Endothelial cell of umbilical vein (primary cell): ENCODE results near the gene PIK3C2G. TPM values are rescaled to one million over a fixed set of nuclear protein-coding genes. Genes with fewer than 3 reads are reported as not detected.

ENCODE experiments used
- BruUV-seq: library from RNA; stranded (reverse); fragments of 400-500 nt; replicated peaks from 2 replicates; lab custom pipeline; 2021; lab: Mats Ljungman, UMichigan
- CTCF ChIA-PET: fragments of 300-600, 350-600 bp; sonication (Branson Sonifier 250); formaldehyde crosslinking; loops from one replicate; lab custom pipeline; 2021; ENCODE audit warnings: antibody characterized with exemption, inconsistent platforms; lab: Charles Lee
- POLR2A ChIA-PET: fragments of 300-600, 350-600 bp; sonication (Branson Sonifier 250); formaldehyde crosslinking; loops from one replicate; lab custom pipeline; 2021; ENCODE audit warnings: antibody characterized with exemption, inconsistent platforms; lab: Charles Lee
- DNase-seq: peaks from one replicate; pipeline ENCODE4 v3.0.0-alpha.2; 2011; ENCODE audit warnings: low read depth, low spot score
- FAIRE-seq: peaks from 2 replicates; lab custom pipeline; 2011; peaks lifted over from hg19 to GRCh38; lab: Jason Lieb, UNC
- H2AFZ ChIP-seq: 2 replicates; pipeline ENCODE4 v1.6.0; 2012; ENCODE audit warnings: low read depth, low read length, control low read depth, inconsistent platforms
- H3K27ac ChIP-seq: 2 replicates; pipeline ENCODE4 v1.5.1; 2011; ENCODE audit warnings: low read depth, mild to moderate bottlenecking, control low read depth, low read length, moderate library complexity; ENCODE audit not compliant: insufficient read depth
- H3K27me3 ChIP-seq, 2 experiments: 2 replicates each; pipeline versions ENCODE4 v1.6.0 to v1.6.1; 2011; ENCODE audit warnings: low read length in 2 of 2, mixed read lengths in 1 of 2; ENCODE audit not compliant: control insufficient read depth in 2 of 2, insufficient read depth in 2 of 2
- H3K36me3 ChIP-seq, 2 experiments: 2 replicates in 1 of 2; 3 replicates in 1 of 2; pipeline ENCODE4 v1.5.1; 2011; ENCODE audit warnings: low read length in 2 of 2, mild to moderate bottlenecking in 1 of 2, moderate library complexity in 1 of 2; ENCODE audit not compliant: control insufficient read depth in 2 of 2, insufficient read depth in 2 of 2; ENCODE audit errors: extremely low read depth in 1 of 2
- H3K4me1 ChIP-seq: 3 replicates; pipeline ENCODE4 v1.5.1; 2011; ENCODE audit warnings: mild to moderate bottlenecking, low read length; ENCODE audit not compliant: control insufficient read depth, insufficient read depth; ENCODE audit errors: extremely low read depth
- H3K4me2 ChIP-seq: 2 replicates; pipeline ENCODE4 v1.6.1; 2011; ENCODE audit warnings: low read length, control low read depth, mixed read lengths; ENCODE audit not compliant: insufficient read depth
- H3K4me3 ChIP-seq, 3 experiments: fragments of 200-600 bp in 1 of 3; sonication (generic), shearing (Covaris generic) in 1 of 3; replicated peaks in 1 of 3; 2 replicates each; pipeline ENCODE4 v1.5.1; 2011 to 2016; ENCODE audit warnings: control low read depth in 3 of 3, low read length in 3 of 3, mild to moderate bottlenecking in 2 of 3, inconsistent platforms in 1 of 3, low read depth in 1 of 3, moderate library complexity in 1 of 3; ENCODE audit not compliant: insufficient read depth in 1 of 3
- H3K79me2 ChIP-seq: 2 replicates; pipeline ENCODE4 v1.6.0; 2012; ENCODE audit warnings: low read length, inconsistent platforms; ENCODE audit not compliant: control insufficient read depth, insufficient read depth
- H3K9ac ChIP-seq: replicated peaks from 2 replicates; pipeline ENCODE3; 2011; ENCODE audit warnings: low read length, control low read depth; ENCODE audit not compliant: insufficient read depth; ENCODE audit errors: extremely low read depth
- H3K9me1 ChIP-seq: replicated peaks from 3 replicates; pipeline ENCODE4 v1.6.0; 2011; ENCODE audit warnings: mild to moderate bottlenecking, low read length; ENCODE audit not compliant: control insufficient read depth, insufficient read depth; ENCODE audit errors: extremely low read depth
- H3K9me3 ChIP-seq: replicated peaks from 2 replicates; pipeline ENCODE4 v1.5.1; 2012; ENCODE audit warnings: low read length, inconsistent platforms; ENCODE audit not compliant: control insufficient read depth, insufficient read depth
- H4K20me1 ChIP-seq: replicated peaks from 2 replicates; pipeline ENCODE3; 2011; ENCODE audit warnings: mild to moderate bottlenecking, low read length; ENCODE audit not compliant: control insufficient read depth, insufficient read depth; ENCODE audit errors: extremely low read depth
- EZH2 ChIP-seq: IDR thresholded peaks from 2 replicates; pipeline ENCODE4 v1.6.1; 2012; ENCODE audit warnings: borderline replicate concordance, low read depth, mild to moderate bottlenecking, moderate library complexity, low read length, inconsistent platforms; ENCODE audit not compliant: severe bottlenecking
- FOS ChIP-seq: IDR thresholded peaks from 2 replicates; pipeline ENCODE4 v1.6.1; 2011; ENCODE audit warnings: mild to moderate bottlenecking, low read length, moderate library complexity, borderline replicate concordance; ENCODE audit not compliant: insufficient read depth
- GATA2 ChIP-seq: IDR thresholded peaks from 2 replicates; pipeline ENCODE4 v1.7.0; 2011; ENCODE audit warnings: low read depth, mild to moderate bottlenecking, moderate library complexity, mixed read lengths, low read length; ENCODE audit not compliant: insufficient read length, insufficient read depth
- JUN ChIP-seq: IDR thresholded peaks from 2 replicates; pipeline ENCODE4 v1.6.1; 2011; ENCODE audit warnings: borderline replicate concordance, low read depth; ENCODE audit not compliant: insufficient read length, insufficient read depth
- MYC ChIP-seq: IDR thresholded peaks from one replicate; pipeline ENCODE4 v1.6.1; 2011; ENCODE audit warnings: mild to moderate bottlenecking, low read depth, low read length
- POLR2A ChIP-seq: IDR thresholded peaks from 2 replicates; pipeline ENCODE4 v1.6.1; 2012; ENCODE audit warnings: low read depth, mild to moderate bottlenecking, control low read depth, low read length
- POLR2AphosphoS5 ChIP-seq: IDR thresholded peaks from 2 replicates; pipeline ENCODE4 v1.6.1; 2012; ENCODE audit warnings: low read depth, mild to moderate bottlenecking, control low read depth, low read length, moderate library complexity; ENCODE audit not compliant: insufficient read depth
- dilution Hi-C: fragments of 300-500 bp; cut with MboI; formaldehyde crosslinking; loops from one replicate; pipeline ENCODE4 v1.15.0; 2019; ENCODE audit warnings: low sequenced_read_pairs; ENCODE audit not compliant: extremely low pct_ligation_motif_present
- intact Hi-C: fragments of 100-400 bp; cut with micrococcal nuclease; formaldehyde crosslinking; loops from one replicate; pipeline ENCODE4 v1.10.0; 2022
- polyA plus RNA-seq, 4 experiments: library from polyadenylated mRNA; depleted of rRNA in 3 of 4; stranded (reverse) in 3 of 4; unstranded in 1 of 4; fragments of >200 nt; gene quantifications; 2 replicates each; pipeline versions ENCODE4 v1.2.1 to v1.2.3, GENCODE V29; 2011 to 2012; ENCODE audit warnings: missing spikeins in 1 of 4
- total RNA-seq: library from RNA; stranded (reverse); gene quantifications from 2 replicates; pipeline ENCODE4 v1.2.3, GENCODE V29; 2021
- TF ChIP-seq, protein P1 (sequence below): IDR thresholded peaks from 2 replicates; pipeline ENCODE4 v1.6.1; 2011; ENCODE audit not compliant: insufficient read depth, insufficient read length
- TF ChIP-seq, protein P2 (sequence below), 2 donors: IDR thresholded peaks; 1 replicate in 1 of 2; 2 replicates in 1 of 2; pipeline ENCODE4 v1.5.1; 2011; ENCODE audit warnings: low read length in 2 of 2, mild to moderate bottlenecking in 2 of 2, moderate library complexity in 2 of 2, control low read depth in 1 of 2, inconsistent platforms in 1 of 2, low read depth in 1 of 2; ENCODE audit not compliant: insufficient read depth in 1 of 2; ENCODE audit errors: extremely low read depth in 1 of 2

PIK3C2G gene
- total and polyA plus RNA-seq, 2 donors (not counting 3 experiments of a cell fraction or from before 2014, with no cell fraction given) = not detected

DNA sequence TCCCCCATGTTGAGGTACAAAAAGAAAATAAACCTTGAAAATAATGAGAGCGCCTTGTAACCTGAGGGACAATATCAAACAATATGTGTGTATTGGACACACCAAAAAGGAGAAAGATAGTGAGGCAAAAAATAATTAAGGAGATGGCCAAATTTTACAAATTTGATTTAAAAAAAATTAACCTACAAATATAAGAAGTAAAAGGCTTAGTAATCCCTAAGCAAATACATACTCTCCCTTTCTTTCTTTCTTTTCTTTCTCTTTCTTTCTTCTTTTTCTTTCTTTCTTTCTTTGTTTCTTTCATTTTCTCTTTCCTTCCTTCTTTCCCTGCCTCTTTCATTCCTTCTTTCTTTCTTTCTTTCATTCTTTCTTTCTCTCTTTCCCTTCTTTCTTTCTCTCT, 133.4 kb downstream of the PIK3C2G start:
- Histone ChIP-seq H3K36me3 (no peaks in the 10 kb centered on the region), H3K4me1 (no peaks in the 10 kb centered on the region), H3K27ac (no peak overlapping the region), H3K9ac (no peak overlapping the region), H3K79me2 (no peaks in the 10 kb centered on the region), H2AFZ (no peak overlapping the region), H3K9me1 (no peaks in the 10 kb centered on the region), H3K4me3 (no peak overlapping the region), H3K4me2 (no peak overlapping the region), H3K9me3 (no peaks in the 10 kb centered on the region), H3K27me3 (no peaks in the 10 kb centered on the region), H4K20me1 (no peaks in the 10 kb centered on the region)
- intact Hi-C loops = no loop called here
- no peak for TF ChIP-seq POLR2A
- dilution Hi-C loops = no loop called here
- FAIRE-seq = no peak
- CTCF ChIA-PET = no interaction called here
- BruUV-seq = no TSS peak
- POLR2A ChIA-PET = no interaction called here
- DNase-seq = no peak

DNA sequence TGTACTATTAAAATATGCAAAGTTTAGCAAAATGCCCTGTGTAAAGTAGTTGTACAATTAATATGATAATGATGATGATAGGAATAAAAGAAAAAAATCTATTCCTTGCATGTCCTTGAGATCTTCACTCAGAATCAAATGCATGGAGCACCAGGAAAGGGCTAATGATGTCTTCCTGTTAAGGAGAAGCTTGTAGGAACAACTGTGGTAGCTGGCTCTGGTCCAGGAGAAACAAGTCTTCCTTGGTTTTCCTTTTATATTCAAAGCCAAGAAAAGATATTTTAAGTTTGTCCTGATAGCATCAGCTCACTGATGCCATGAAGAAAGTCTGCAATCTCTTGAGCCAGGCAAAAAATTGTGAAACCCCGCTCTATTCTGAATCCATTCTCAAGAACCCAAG, 138.9 kb downstream of the PIK3C2G start:
- no peaks in the 10 kb centered on the region for H3K9me3 ChIP-seq
- no peaks in the 10 kb centered on the region for H3K4me1 ChIP-seq
- POLR2A ChIA-PET = no interaction called here
- no peaks in the 10 kb centered on the region for H4K20me1 ChIP-seq
- peak; percentile 40 for DNase-seq
- CTCF ChIA-PET = no interaction called here
- FAIRE-seq = no peak
- H3K4me2 ChIP-seq = no peak overlapping the region
- H3K4me3 ChIP-seq = no peak overlapping the region
- H3K79me2 ChIP-seq = no peaks in the 10 kb centered on the region
- no peak overlapping the region for H3K9ac ChIP-seq
- no peaks in the 10 kb centered on the region for H3K9me1 ChIP-seq
- TF ChIP-seq, protein P1, sequence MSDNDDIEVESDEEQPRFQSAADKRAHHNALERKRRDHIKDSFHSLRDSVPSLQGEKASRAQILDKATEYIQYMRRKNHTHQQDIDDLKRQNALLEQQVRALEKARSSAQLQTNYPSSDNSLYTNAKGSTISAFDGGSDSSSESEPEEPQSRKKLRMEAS = no peak
- no peak for TF ChIP-seq FOS
- TF ChIP-seq MYC = no peak
- TF ChIP-seq JUN = no peak
- TF ChIP-seq, protein P2, sequence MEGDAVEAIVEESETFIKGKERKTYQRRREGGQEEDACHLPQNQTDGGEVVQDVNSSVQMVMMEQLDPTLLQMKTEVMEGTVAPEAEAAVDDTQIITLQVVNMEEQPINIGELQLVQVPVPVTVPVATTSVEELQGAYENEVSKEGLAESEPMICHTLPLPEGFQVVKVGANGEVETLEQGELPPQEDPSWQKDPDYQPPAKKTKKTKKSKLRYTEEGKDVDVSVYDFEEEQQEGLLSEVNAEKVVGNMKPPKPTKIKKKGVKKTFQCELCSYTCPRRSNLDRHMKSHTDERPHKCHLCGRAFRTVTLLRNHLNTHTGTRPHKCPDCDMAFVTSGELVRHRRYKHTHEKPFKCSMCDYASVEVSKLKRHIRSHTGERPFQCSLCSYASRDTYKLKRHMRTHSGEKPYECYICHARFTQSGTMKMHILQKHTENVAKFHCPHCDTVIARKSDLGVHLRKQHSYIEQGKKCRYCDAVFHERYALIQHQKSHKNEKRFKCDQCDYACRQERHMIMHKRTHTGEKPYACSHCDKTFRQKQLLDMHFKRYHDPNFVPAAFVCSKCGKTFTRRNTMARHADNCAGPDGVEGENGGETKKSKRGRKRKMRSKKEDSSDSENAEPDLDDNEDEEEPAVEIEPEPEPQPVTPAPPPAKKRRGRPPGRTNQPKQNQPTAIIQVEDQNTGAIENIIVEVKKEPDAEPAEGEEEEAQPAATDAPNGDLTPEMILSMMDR (IDR thresholded peaks at IDR 0.05; ENCODE audit: extremely low read depth in 1 of 2, insufficient read depth in 1 of 2, low read depth in 1 of 2, low read length in 2 of 2) = no peak
- no peak for TF ChIP-seq POLR2A
- no peak for TF ChIP-seq POLR2AphosphoS5
- no peak for TF ChIP-seq EZH2
- TF ChIP-seq GATA2 = no peak
- H3K36me3 ChIP-seq = no peaks in the 10 kb centered on the region
- no TSS peak for BruUV-seq
- dilution Hi-C loops = no loop called here
- no peak overlapping the region for H3K27ac ChIP-seq
- intact Hi-C loops = no loop called here
- H2AFZ ChIP-seq = no peak overlapping the region
- H3K27me3 ChIP-seq = no peaks in the 10 kb centered on the region
